Glomerular endothelial cell (primary cell): ENCODE data around the gene BMPR1A. TPM values are rescaled to one million over a fixed set of nuclear protein-coding genes. Genes with fewer than 3 reads are reported as not detected.

Experiments
- DNase-seq: peaks from one replicate; pipeline ENCODE4 v3.0.0-alpha.2; 2011; ENCODE audit warnings: low read depth, low spot score; ENCODE audit errors: extremely low read depth
- total RNA-seq: library from RNA; depleted of rRNA; stranded (reverse); fragments of >200 nt; gene quantifications from 2 replicates; pipeline ENCODE4 v1.2.3, GENCODE V29; 2015

BMPR1A gene
- total RNA-seq, 1 donor from 2014 or later, result 2.8 TPM

DNA sequence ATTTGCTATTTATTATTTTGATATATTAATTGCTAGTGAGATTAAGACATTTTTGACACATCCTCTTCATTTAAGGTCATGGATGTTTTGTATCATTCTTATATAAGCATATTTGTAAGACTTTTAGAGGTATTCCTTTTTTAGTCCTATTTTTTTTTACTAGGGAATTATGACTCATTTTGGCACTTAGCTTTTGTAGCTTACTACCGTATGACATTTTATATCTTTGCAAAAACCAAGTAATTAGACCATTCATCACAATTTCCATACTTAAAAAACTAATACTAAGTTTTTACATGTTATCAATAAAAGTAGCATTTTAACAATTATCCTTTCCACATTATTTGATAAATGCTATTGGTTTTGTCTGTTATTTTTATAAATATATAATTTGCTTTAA lies 41.6 kb downstream of the BMPR1A start:
- no peak for DNase-seq

DNA sequence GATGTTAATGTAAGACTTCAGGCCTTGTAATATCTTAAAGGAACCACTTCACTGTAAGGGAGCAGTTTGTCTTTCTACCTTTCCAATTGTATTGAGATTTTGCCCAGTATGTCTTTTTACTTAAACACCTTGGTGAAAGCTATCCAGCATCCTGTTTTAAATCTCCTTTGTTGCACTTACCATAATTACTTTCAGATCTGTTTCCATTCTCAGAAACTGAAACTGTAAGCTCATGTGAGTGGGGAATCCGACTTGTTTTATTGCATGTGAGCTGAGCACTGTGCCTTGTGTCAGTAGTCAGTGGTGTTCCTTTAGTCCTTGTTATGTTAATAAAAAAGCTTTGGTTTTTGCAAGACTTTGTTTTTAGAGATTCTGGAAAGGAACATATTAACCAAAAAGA lies 42.2 kb downstream of the BMPR1A start:
- DNase-seq, result no peak

DNA sequence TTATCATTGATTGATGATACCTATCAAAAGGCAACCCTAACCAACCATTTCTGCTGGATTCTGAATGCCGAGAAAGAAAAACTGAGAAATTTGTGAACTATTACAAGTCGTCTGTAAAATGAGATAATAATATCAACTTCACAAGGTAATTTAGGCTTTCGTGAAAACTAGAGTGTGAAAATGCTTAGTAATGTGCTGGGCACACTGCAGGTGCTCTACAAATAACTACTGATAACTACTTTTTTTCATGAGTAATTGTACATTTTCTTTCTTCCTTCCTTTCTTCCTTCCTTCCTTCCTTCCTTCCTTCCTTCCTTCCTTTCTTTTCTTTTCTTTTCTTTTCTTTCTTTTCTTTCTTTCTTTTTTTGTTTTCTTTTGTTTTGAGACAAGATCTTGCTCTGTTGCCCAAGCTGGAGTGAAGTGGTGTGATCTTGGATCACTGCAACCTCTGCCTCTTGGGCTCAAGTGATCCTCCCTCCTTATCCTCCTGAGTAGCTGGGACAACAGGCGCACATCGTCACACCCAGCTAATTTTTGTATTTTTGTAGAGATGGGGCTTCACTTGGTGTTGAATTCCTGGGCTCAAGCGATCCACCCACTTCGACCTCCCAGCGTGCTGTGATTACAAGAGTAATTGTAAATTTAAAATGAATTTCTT lies 42.9 kb downstream of the BMPR1A start:
- DNase-seq, result no peak

DNA sequence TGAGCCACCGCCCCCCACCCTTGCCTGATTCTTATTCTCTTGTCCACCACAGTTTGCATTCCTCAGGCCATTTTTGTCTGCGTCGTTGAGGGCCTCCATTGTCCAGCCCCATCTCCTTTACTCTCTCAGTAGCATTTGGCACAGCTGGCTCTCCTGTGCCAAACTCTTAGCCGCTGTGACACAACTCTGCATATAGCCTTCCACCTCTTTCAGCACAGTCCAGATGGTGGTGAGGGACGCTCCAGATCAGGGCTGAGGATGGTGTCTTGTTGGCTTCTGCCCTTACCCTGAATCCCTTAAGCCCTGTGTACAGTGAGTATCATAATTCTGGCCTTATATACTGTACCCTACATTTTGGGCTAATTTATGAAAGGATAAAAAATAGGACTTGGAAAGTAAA lies 45.6 kb downstream of the BMPR1A start:
- no peak for DNase-seq

DNA sequence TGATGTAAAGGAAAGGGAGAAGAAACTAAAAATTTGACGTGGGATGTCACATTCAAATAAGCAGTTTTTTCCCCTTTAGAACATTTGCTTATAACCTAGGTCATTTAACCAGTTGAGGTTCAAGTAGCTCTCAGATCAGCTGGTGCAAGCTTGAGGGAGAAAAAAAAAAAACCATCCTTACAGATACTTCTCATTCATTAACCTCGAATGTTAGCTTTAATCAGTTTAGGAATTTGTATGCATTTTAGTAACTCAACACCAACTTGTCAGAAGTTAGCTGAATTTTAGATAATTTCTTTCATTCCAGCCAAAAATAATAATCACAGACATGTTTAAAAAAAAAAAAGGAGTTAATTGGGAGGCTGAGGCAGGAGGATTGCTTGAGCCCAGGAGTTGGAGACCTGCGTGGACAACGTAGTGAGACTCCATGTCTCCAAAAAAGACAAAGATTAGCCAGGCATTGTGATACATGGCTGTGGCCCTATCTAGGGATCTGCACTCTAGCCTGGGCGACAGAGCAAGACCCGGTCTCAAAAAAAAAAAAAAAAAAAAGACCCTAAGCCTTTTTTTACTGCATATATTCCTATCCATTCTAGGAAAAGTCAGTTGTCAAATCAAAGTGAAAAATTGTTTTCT lies 46.2 kb downstream of the BMPR1A start:
- DNase-seq, result no peak

DNA sequence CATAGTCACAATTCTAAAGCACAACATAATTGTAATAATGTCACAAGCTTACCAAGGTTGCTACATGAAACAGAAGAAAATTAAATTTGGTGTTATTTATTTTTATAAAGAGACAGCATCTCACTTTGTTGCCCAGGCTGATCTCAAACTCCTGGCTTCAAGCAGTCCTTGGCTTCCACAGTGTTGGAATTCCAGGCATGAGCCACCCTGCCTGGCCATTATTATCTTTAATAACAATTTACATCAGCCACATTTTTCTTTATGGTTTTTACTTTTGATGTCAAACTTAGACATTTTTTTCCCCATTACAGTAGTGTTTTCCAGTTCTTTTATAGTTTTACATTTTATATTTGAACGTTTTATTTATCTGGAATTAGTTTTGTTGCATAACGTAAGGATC lies 46.7 kb downstream of the BMPR1A start:
- no peak for DNase-seq

DNA sequence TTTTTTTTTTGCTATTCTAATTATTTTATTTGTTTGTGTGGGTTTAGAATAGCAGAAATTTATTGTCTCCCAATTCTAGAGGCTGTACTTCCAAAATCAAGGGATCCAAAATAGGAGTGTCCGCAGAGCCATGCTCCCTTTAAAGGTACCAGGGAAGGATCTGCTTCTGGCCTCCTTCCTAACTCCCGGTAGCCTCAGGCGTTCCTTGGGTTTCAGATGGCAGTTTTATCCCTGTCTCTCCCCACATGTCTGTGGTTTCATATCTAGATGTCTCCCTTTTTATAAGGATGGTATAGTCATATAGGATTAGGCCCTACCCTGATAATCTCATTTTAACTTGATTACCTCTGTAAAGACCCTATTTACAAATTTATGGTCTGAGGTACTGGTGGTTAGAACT lies 48.4 kb downstream of the BMPR1A start:
- DNase-seq, result no peak

DNA sequence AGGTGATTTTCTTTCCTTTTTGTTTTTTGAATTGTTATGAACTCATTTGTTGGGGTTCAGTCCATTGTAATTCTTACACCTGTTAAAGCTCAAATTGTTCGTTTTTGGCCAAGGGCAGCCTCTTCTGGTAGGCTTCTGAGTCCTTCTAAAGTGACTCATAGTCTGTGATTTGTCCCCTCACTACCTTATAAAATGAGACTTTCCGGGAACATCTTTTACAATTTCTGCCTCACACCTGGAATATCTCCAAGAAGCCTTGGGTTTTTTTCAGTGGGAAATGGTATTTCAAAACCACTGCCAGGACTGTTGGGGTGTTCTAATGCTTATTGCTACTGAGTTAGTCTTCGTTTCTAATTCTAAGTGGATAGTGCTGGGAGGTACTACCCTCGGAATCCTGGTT lies 56.7 kb downstream of the BMPR1A start:
- no peak for DNase-seq

DNA sequence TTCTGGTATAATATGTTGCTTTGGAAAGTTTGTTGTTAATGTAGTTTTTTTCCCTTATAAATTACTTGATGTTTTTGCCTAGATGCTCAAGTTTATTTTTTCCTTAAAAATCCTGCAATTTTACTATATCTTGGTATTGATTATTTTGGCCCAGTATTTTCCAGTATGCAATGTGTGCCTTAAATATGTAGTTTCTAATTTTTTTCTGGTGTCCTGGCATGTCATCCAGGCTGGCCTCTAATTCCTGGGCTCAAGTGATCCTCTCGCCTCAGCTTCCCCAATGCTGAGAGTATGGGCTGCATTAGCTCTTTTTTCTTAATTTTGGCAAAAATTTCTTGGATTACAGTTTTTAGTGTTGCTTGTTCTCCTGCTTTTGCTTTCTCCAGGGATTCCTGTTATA lies 57.6 kb downstream of the BMPR1A start:
- no peak for DNase-seq

DNA sequence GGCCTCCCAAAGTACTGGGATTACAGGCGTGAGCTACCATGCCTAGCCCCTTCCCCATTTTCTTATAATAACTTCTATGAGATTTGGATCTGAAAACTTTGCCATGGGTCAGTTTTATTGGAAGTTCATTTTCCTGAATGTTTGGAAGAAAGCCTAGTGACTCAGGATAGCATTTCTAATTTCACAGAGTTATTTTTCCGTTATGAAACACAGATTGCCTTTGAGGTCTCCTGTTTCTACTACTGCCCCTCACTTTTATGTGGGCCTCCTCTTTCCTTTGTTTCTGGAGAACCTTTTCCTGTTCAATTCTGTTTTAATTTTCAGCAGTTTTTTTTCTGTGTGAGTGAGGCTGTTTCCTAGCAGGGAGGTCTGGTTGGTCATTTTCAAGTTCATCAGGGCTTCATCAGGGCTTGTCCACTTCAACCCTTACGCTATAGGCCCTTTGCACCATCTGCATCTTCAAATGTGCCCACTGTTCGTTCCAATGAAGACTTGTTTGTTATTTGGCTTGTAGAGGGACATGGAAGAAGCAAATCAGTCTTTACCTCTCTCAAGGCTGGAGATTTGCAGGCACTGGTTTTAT lies 58.7 kb downstream of the BMPR1A start:
- DNase-seq, result no peak

DNA sequence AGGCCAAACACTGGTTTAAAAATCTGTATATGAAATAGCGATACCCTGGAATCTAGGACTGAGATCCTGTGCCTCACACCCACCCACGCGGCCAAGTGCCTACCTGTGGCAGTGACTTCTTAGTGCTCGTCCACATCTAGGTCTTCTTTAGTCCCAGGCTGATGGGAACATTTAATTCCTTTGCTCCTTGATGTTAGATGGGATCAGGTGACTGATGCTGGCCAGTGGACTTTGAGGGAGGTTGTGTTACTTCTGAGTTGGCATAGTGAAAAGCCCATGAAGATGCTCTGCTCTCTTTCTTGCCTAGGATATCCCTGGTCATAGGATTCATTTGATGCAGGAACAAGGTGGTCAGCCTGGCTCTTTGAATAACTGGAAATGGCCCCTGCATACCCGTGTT lies 59.2 kb downstream of the BMPR1A start:
- DNase-seq, result no peak

DNA sequence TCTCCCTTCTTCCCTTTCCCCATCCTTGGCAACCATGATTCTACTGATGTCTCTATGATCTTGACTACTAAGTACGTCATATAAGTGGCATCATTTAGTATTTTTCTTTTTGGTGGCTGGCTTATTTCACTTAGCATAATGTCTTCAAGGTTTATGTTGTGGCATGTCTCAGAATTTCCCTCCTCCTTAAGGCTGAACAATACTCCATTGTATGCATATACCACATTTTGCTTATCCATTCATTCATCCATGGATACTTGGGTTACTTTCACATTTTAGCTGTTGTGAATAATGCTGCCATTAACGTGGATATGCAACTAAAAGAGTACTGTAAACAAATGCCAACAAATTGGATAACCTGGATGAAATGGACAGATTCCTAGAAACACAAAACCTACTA lies 60.8 kb downstream of the BMPR1A start:
- no peak for DNase-seq

DNA sequence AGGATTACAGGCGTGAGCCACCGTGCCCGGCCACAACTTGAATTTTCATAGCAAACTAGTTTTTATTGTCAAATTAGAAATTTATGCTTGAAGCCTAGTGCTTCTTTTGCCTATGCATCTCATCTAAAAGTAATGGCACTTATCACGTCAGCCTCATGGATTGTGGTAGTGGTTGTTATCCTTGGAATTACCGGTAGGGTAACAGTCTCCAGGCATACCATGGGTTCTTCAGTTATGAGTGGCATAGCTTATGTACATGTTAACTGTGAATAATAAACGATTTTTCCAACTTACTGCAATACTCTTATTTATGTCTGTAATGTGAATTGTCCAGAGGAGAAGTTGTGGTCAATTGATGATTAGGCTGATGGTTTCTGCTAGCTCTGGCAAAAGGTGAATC lies 63.1 kb downstream of the BMPR1A start:
- DNase-seq, result no peak

DNA sequence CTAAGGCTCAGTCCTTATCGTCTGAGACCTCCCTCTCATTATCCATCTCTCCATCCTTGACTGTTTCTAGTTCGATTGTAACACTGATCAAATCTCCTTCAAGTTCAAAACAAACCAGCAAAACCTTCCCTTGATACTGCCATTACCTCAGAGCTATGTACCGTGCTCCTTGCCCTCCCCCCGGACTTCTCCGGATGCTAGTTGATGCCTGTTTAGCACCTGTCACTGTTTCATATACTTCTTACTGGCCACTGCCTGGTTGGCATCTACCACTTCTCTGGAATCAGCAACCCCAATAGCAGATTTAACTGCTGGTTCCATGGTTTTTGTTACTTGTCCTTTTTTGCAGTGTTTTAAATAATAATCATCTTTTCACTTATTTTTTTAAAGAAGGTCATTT lies 64.1 kb downstream of the BMPR1A start:
- DNase-seq, result no peak

DNA sequence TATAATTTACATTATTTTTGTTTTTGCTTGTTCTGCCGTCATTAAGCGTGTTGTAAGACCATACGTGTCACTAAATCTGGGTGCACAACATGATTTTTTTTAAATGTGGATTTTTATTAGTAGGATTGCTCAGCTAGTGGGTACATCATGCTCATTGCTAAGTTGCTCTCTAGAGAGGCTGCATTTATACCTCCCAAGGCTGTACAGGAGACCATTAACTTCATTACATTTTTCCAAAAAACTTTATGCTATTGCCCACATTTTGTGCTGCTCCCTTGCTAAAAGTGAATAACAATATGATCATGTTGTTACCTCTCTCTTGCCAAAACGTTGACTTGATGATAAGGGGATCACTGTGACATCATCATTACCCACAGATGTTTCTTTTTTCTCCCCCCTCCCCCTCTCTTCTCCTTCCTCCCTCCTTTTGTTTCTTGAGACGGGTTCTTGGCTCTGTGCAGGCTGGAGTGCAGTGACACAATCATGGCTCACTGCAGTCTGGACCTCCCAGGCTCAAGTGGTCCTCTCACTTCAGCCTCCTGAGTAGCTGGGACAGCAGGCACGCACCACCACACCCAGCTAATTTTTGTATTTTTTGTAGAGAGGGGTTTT lies 65.1 kb downstream of the BMPR1A start:
- DNase-seq, result no peak

DNA sequence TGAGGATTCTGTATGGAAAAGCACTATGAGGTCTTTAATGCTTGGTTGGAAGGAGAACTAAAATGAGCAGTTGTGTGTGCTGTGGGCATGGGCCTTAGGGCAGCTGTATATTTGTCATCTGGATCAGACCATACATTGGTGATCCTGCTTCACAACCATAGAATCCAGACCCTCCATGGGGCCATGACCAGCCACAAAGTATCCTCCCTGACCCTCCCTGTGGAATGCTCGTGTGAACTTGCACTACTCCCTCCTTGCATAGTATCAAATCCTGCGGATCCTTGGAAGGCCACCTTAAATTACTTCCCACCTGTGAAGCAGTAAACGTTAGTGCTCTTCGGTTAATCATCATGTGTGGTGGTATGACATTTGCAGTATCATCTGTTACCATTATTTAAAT lies 67.1 kb downstream of the BMPR1A start:
- DNase-seq, result no peak

DNA sequence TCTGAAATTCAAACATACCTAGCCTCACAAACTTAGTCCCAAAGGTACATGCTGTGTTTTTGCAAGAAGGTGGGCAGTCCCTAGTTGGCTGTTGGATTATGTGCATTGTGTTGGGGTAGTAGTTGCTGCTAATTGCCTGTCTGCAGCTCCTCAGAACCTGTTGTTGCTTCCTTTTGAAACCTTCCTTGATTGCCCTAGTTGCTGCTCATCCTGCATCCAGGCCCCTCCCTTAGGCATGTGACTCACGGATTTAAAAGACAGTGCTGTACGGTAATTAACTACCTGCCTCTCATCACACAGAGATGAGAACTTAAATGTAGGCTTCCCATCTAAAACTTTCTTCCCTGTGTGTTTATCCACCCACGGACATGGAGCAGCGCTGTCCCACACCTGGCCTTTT lies 67.7 kb downstream of the BMPR1A start:
- no peak for DNase-seq

DNA sequence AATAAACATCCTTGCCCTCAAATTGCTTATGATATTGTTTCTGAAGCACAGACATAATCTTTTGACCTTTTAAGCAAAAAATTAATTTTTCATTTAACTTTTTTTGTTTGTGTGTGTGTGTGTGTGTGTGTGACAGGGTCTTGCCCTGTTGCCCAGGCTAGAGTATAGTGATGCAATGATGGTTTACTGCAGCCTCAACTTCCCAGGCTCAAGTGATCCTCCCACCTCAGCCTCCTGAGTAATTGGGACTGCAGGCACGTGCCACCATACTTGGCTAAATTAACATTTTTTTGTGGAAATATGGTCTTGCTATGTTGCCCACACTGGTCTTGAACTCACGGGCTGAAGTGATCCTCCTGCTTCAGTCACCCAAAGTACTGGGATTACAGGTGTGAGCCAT lies 68.9 kb downstream of the BMPR1A start:
- no peak for DNase-seq

DNA sequence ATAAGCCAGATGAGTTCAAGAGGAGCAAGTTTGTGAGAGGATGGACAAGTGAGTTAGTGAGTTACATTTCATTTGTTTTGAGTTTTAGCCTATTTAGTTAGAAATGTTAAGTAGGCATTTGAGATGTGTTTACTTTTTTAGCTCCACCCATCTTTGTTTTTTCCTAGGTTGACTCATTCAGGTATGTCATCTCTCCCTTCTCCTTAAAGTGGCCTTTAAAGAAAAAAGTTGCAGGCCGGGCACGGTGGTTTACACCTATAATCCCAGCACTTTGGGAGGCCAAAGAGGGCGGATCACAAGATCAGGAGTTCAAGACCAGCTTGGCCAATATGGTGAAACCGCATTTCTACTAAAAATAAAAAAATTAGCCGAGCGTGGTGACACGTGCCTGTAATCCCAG lies 71.2 kb downstream of the BMPR1A start:
- no peak for DNase-seq

DNA sequence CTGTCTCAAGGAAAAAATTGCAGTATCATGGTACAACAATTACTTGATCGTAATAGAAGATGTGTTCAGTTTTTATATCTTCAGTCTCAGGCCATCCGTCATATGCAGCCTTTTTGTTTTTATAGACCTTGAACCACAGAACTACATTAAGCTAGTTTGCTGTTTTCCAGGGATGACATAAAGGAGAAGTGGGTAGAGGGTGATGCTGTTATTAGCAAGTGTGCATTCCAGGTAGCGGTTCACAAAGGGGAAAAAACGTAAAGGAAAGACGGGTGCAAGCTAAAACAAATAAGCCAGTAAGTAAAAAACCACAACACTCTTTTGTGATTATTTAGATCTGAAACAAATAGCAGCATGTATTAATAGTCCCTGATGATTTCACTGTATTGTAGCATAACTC lies 71.7 kb downstream of the BMPR1A start:
- no peak for DNase-seq

DNA sequence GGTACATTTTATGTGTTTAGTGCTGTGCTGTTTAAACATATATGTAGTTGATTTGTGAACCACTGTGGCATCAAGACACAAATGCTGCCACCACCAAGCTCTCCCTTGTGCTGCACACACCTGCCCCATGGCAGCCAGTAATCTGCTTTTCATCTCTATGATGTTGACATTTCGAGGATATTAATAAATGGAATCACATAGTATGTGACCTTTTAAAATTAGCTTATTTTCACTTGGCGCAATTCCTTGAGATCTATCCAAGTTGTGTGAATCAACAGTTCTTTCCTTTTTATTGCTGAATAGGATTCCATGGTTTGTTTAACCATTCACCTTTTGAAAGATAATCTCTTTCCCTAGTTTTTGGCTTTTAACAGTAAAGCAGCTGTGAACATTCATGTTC lies 73.1 kb downstream of the BMPR1A start:
- no peak for DNase-seq

DNA sequence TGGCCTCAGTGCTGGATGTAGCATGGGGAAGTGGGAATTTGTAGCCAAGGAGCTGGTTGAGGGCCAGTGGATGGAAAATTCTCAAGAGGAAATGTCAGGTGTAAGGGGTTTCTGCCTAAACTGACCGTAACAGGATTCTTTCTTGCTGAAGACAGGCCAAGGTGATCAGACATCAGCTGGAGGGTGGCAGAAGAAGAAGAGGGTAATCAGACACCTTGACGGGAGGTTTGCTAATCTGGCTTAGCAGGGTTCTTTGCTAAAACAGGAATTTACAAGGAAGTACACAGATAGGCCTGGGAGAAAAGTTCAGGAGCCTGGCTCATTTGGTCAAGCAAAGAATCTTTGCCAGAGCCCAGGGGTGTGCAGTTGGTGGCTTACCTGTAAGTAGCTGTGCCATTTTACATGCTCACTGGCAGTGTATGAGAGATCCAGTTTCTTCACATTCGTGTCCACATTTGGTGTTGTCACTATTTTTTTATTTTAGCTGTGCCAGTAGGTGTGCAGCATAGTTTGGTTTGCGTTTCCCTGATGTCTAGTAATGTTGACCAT lies 73.7 kb downstream of the BMPR1A start:
- DNase-seq, result no peak
